Cardiac fibroblast (primary cell): ENCODE data around the gene MYO7B.
A peak's percentile ranks its signal among the peaks of the same experiment; 100 is the strongest.

Experiments used
- DNase-seq, 2 donors: peaks; one replicate each; pipeline versions ENCODE4 v3.0.0 to v3.0.0-alpha.2; 2010; ENCODE audit warnings: low read depth in 2 of 2
- H3K4me3 ChIP-seq, 2 donors: replicated peaks in 1 of 2; 1 replicate in 1 of 2; 2 replicates in 1 of 2; pipeline ENCODE4 v1.5.1; 2011; ENCODE audit warnings: low read depth in 2 of 2, low read length in 2 of 2, mild to moderate bottlenecking in 2 of 2, moderate library complexity in 1 of 2
- CTCF ChIP-seq: IDR thresholded peaks from one replicate; pipeline ENCODE4 v1.5.1; 2011; ENCODE audit warnings: low read depth, mild to moderate bottlenecking, low read length, inconsistent platforms

MYO7B gene

GRCh38 chr2:127560201-127560930 lies 24.9 kb downstream of the MYO7B start:
- peak; percentile 36 for TF ChIP-seq CTCF
- peak in 1 of 2 donors; percentile 57 for DNase-seq
- H3K4me3 ChIP-seq = no peak overlapping the region

GRCh38 chr2:127560931-127561280 lies 25.4 kb downstream of the MYO7B start:
- no peak for TF ChIP-seq CTCF
- peak; percentile 31 to 80 for DNase-seq
- H3K4me3 ChIP-seq = no peak overlapping the region

- H3K4me3 ChIP-seq = no peak overlapping the region
- no peak for DNase-seq
- no peak for TF ChIP-seq CTCF
These were observed 25.9 kb downstream of the MYO7B start for GRCh38 chr2:127561371-127561770.

- no peak overlapping the region for H3K4me3 ChIP-seq
- TF ChIP-seq CTCF = no peak
- no peak for DNase-seq
These were observed 27.5 kb downstream of the MYO7B start for GRCh38 chr2:127562936-127563335.

- H3K4me3 ChIP-seq = no peak overlapping the region
- no peak for TF ChIP-seq CTCF
- DNase-seq = no peak
These were observed 28.3 kb downstream of the MYO7B start for GRCh38 chr2:127563458-127564428.

GRCh38 chr2:127564429-127565260 lies 29.2 kb downstream of the MYO7B start:
- TF ChIP-seq CTCF = no peak
- no peak for DNase-seq
- no peak overlapping the region for H3K4me3 ChIP-seq
